BJ (cell line): ENCODE data around the gene UBASH3A. TPM values are rescaled to one million over a fixed set of nuclear protein-coding genes. Genes with fewer than 3 reads are reported as not detected.

ENCODE experiments used
- CTCF ChIA-PET: fragments of 350-600 bp; formaldehyde crosslinking; extraction: SDS; loops from one replicate; lab custom pipeline; 2021; ENCODE audit warnings: antibody characterized with exemption, inconsistent platforms; lab: Yijun Ruan, JAX
- POLR2A ChIA-PET: fragments of 300-600 bp; sonication (Branson Sonifier 250); formaldehyde crosslinking; extraction: SDS; loops from one replicate; lab custom pipeline; 2021; ENCODE audit warnings: antibody characterized with exemption; lab: Charles Lee
- DNase-seq: peaks from one replicate; pipeline ENCODE4 v3.0.0-alpha.2; 2011; ENCODE audit warnings: low read depth
- H3K27me3 ChIP-seq: 2 replicates; pipeline ENCODE4 v1.6.0; 2011; ENCODE audit warnings: low read length; ENCODE audit not compliant: control insufficient read depth, insufficient read depth
- H3K36me3 ChIP-seq: 2 replicates; pipeline ENCODE4 v1.5.1; 2011; ENCODE audit warnings: low read length; ENCODE audit not compliant: control insufficient read depth, insufficient read depth
- H3K4me3 ChIP-seq: 2 replicates; pipeline ENCODE4 v1.5.1; 2011; ENCODE audit warnings: low read depth, mild to moderate bottlenecking, control low read depth, low read length
- polyA plus RNA-seq: library from polyadenylated mRNA; depleted of rRNA; stranded (reverse); fragments of >200 nt; gene quantifications from 2 replicates; pipeline ENCODE4 v1.2.3, GENCODE V29; 2011
- TF ChIP-seq, protein P1 (sequence below): IDR thresholded peaks from 2 replicates; pipeline ENCODE4 v1.5.1; 2011; ENCODE audit warnings: low read depth, mild to moderate bottlenecking, control low read depth, inconsistent platforms, low read length, moderate library complexity; ENCODE audit not compliant: insufficient read depth

Gene UBASH3A
- polyA plus RNA-seq, 1 experiment, result not detected

GRCh38 chr21:42439284-42440186 lies 35.8 kb downstream of the UBASH3A start:
- Histone ChIP-seq H3K36me3 (no peaks in the 10 kb centered on the region), H3K4me3 (no peak overlapping the region), H3K27me3 (no peaks in the 10 kb centered on the region)
- ChIA-PET CTCF (no interaction called here), POLR2A (no interaction called here)
- DNase-seq, result no peak
- TF ChIP-seq, protein P1, sequence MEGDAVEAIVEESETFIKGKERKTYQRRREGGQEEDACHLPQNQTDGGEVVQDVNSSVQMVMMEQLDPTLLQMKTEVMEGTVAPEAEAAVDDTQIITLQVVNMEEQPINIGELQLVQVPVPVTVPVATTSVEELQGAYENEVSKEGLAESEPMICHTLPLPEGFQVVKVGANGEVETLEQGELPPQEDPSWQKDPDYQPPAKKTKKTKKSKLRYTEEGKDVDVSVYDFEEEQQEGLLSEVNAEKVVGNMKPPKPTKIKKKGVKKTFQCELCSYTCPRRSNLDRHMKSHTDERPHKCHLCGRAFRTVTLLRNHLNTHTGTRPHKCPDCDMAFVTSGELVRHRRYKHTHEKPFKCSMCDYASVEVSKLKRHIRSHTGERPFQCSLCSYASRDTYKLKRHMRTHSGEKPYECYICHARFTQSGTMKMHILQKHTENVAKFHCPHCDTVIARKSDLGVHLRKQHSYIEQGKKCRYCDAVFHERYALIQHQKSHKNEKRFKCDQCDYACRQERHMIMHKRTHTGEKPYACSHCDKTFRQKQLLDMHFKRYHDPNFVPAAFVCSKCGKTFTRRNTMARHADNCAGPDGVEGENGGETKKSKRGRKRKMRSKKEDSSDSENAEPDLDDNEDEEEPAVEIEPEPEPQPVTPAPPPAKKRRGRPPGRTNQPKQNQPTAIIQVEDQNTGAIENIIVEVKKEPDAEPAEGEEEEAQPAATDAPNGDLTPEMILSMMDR, result no peak

DNA sequence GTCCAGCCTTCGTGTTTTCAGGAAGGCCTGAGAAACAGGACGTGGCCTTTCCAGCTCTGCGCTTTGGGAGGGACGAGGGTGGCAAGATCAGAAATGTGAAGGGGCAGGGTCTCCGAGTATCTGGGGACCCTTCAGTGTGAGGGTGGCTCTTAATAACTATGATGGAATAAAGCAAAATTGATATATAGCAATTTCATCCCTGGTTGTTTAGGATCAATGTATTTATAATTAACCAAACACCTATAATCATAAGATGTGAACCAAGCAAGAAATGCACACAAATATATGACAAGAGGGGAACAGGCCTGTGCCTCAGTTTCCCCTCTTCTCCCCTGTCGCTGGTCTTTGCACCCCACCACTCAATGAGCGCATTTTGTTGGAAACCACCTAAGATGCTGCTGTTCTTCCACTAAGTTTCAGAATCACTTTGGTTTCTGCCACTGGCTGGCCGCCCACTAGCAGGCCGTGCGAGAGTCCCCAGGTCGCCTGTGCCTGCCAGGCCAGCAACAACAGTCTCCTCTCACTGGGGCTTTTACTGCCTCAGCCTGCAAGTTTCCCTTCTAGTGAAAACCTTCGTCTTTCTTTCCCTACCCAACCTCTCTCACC lies 36.6 kb downstream of the UBASH3A start:
- no peak for DNase-seq
- POLR2A ChIA-PET, result no interaction called here
- Histone ChIP-seq H3K36me3 (no peaks in the 10 kb centered on the region), H3K4me3 (no peak overlapping the region), H3K27me3 (no peaks in the 10 kb centered on the region)
- CTCF ChIA-PET, result no interaction called here
- TF ChIP-seq, protein P1, result no peak

DNA sequence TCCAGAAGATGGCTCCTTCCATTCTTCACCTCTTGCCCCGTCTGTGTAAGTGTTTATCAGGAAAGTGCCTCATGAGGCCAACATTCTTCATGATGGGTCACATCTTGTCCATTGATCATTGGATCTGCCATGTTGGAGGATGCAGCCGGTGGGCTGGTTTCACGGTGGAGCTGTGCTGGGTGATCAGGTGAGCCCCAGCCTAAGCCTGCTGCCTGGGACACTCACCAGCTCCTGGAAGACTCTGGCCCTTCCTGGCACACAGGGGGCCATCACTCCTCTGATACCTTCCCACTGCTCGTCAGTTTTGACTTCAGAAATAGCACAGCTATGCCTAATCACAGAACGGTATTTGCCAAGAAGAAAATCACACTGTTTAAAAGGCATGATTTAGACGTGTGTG lies 38.3 kb downstream of the UBASH3A start:
- TF ChIP-seq, protein P1, result no peak
- POLR2A ChIA-PET, result no interaction called here
- H3K36me3 ChIP-seq, result no peaks in the 10 kb centered on the region
- H3K4me3 ChIP-seq, result no peak overlapping the region
- no peak for DNase-seq
- no peaks in the 10 kb centered on the region for H3K27me3 ChIP-seq
- CTCF ChIA-PET, result no interaction called here

DNA sequence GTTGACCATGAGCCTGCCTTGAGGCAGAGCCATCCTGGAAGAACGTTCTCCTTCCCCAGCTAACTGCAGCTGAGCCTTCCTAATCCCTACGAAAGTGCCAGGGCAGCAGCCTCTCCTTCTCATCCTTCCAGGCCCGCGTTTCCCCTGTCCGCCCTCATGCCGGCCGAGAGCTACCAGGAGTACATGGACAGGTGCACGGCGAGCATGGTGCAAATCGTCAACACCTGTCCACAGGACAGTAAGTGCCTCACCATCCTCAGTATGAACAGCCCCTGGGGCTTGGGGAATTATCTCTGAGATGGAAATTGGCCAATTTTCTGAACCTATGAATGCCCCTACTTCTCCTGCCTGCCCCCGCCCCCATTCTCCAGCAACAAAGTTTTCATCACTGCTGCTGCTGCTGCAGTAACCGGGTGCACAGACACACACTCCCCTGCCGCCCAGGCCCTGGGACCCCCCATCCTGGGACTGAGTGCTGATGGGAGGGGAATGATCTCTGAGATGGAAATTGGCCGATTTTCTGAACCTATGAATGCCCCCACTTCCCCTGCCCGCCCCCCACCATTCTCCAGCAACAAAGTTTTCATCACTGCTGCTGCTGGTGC lies 39.6 kb downstream of the UBASH3A start:
- H3K4me3 ChIP-seq, result no peak overlapping the region
- POLR2A ChIA-PET, result no interaction called here
- no peaks in the 10 kb centered on the region for H3K27me3 ChIP-seq
- DNase-seq, result no peak
- TF ChIP-seq, protein P1, result no peak
- no peaks in the 10 kb centered on the region for H3K36me3 ChIP-seq
- CTCF ChIA-PET, result no interaction called here
